ENCODE data around the gene BEX4.

GRCh38 chrX:103249805-103250204, 34.9 kb downstream of the BEX4 start:
- no peak for TF ChIP-seq CTCF (IDR thresholded peaks at IDR 0.05)
- TF ChIP-seq EZH2 (IDR thresholded peaks at IDR 0.05), result no peak
- TF ChIP-seq EZH2phosphoT487 (IDR thresholded peaks at IDR 0.05), result no peak

Measured in neural progenitor cell (in vitro differentiated cells).